Measurements from ENCODE around the gene ANKRD34A. TPM values are rescaled to one million over a fixed set of nuclear protein-coding genes. Genes with fewer than 3 reads are reported as not detected.
"Not testable (repeated sequence)": the region's sequence is repeated elsewhere in the genome, so short reads cannot be mapped to it uniquely, and the experiment has no call there.

ANKRD34A gene
- polyA plus RNA-seq, 3 donors: 0.31 TPM; not detected in 2

- Mint-ChIP-seq H3K9me3 (no peaks in the 10 kb centered on the region), H3K4me3 (no peak overlapping the region), H3K36me3 (peaks cover 30 to 54% of the 10 kb centered on the region in 2 donors), H3K4me1 (peaks cover 12% of the 10 kb centered on the region), H3K27me3 (ENCODE audit: low read depth in 3 of 3) (peaks cover 0 to 3% (median 0%) of the 10 kb centered on the region in 3 donors), H3K27ac (peak overlapping the region in 1 of 7 donors; percentile 5)
- H3K4me1 ChIP-seq (ENCODE audit: control insufficient read depth in 1 of 2, insufficient read depth in 2 of 2, low read length in 2 of 2): peaks cover 3 to 8% of the 10 kb centered on the region in 2 donors
- no peaks in the 10 kb centered on the region for H4K20me1 ChIP-seq (ENCODE audit: insufficient read depth, low read length)
- intact Hi-C loops (cut with micrococcal nuclease): no loop called here
- no peak overlapping the region for H3K27ac ChIP-seq (ENCODE audit: low read depth in 1 of 2, low read length in 2 of 2)
- H3K4me2 ChIP-seq (replicated peaks; ENCODE audit: extremely low read depth, low read length, poor library complexity, severe bottlenecking): no peak overlapping the region
- no peak for DNase-seq
- no peaks in the 10 kb centered on the region for H3K9me3 ChIP-seq (replicated peaks in 1 of 2; ENCODE audit: control insufficient read depth in 1 of 2, insufficient read depth in 1 of 2, low read length in 2 of 2)
- TF ChIP-seq CTCF (IDR thresholded peaks at IDR 0.05): no peak
- H3K27me3 ChIP-seq (ENCODE audit: control insufficient read depth in 2 of 2, insufficient read depth in 2 of 2, low read length in 2 of 2): no peaks in the 10 kb centered on the region
- no peak overlapping the region for H3K9ac ChIP-seq (ENCODE audit: insufficient read depth, low read length, poor library complexity, severe bottlenecking)
- H3K36me3 ChIP-seq (replicated peaks in 1 of 2; ENCODE audit: control insufficient read depth in 1 of 2, insufficient read depth in 2 of 2, low read length in 2 of 2): peaks cover 18 to 25% of the 10 kb centered on the region in 2 donors
- H3K79me2 ChIP-seq (ENCODE audit: insufficient read depth, low read length): no peaks in the 10 kb centered on the region
- no peak overlapping the region for H3K4me3 ChIP-seq (replicated peaks in 1 of 3; ENCODE audit: low read depth in 2 of 3, low read length in 3 of 3)
- H2AFZ ChIP-seq (ENCODE audit: insufficient read depth, low read depth, low read length, poor library complexity, severe bottlenecking): no peak overlapping the region
Observed at GRCh38 chr1:145935708-145936107, 28.7 kb downstream of the ANKRD34A start.

- H3K9ac ChIP-seq (ENCODE audit: insufficient read depth, low read length, poor library complexity, severe bottlenecking); H3K27ac ChIP-seq (ENCODE audit: low read depth in 1 of 2, low read length in 2 of 2); H3K4me3 ChIP-seq (replicated peaks in 1 of 3; ENCODE audit: low read depth in 2 of 3, low read length in 3 of 3); H3K27me3 Mint-ChIP-seq (ENCODE audit: low read depth in 3 of 3); intact Hi-C loops (cut with micrococcal nuclease); H3K4me2 ChIP-seq (replicated peaks; ENCODE audit: extremely low read depth, low read length, poor library complexity, severe bottlenecking); H3K27me3 ChIP-seq (ENCODE audit: control insufficient read depth in 2 of 2, insufficient read depth in 2 of 2, low read length in 2 of 2); H4K20me1 ChIP-seq (ENCODE audit: insufficient read depth, low read length); H3K9me3 ChIP-seq (replicated peaks in 1 of 2; ENCODE audit: control insufficient read depth in 1 of 2, insufficient read depth in 1 of 2, low read length in 2 of 2); H3K79me2 ChIP-seq (ENCODE audit: insufficient read depth, low read length); H3K9me3 Mint-ChIP-seq: not testable (repeated sequence)
- Mint-ChIP-seq H3K27ac (peak overlapping the region in 2 of 7 donors; percentile 18 to 77), H3K4me3 (peak overlapping the region in 1 of 2 donors; percentile 20), H3K36me3 (peaks cover 25 to 33% of the 10 kb centered on the region in 2 donors), H3K4me1 (peaks cover 12% of the 10 kb centered on the region)
- WGBS (ENCODE audit: insufficient coverage): 0% methylated on average over 2 of the region's 9 CpGs
- peaks cover 9 to 15% of the 10 kb centered on the region in 2 donors for H3K4me1 ChIP-seq (ENCODE audit: control insufficient read depth in 1 of 2, insufficient read depth in 2 of 2, low read length in 2 of 2)
- H2AFZ ChIP-seq (ENCODE audit: insufficient read depth, low read depth, low read length, poor library complexity, severe bottlenecking): peak overlapping the region; percentile 35
- DNase-seq: peak; percentile 23 to 59 (median 44)
- H3K36me3 ChIP-seq (replicated peaks in 1 of 2; ENCODE audit: control insufficient read depth in 1 of 2, insufficient read depth in 2 of 2, low read length in 2 of 2): peaks cover 18 to 25% of the 10 kb centered on the region in 2 donors
Observed at GRCh38 chr1:145932522-145933009, 31.8 kb downstream of the ANKRD34A start.

Measured in CD14-positive monocyte (primary cell).